LNCAP (cell line): Measurements from ENCODE around the gene EFHC1.

Experiments used
- TF ChIP-seq, protein P1 (sequence below): fragments of 450-650 bp; IDR thresholded peaks from 2 replicates; pipeline ENCODE4 v1.5.1; 2017; ENCODE audit warnings: mild to moderate bottlenecking

The EFHC1 gene

DNA sequence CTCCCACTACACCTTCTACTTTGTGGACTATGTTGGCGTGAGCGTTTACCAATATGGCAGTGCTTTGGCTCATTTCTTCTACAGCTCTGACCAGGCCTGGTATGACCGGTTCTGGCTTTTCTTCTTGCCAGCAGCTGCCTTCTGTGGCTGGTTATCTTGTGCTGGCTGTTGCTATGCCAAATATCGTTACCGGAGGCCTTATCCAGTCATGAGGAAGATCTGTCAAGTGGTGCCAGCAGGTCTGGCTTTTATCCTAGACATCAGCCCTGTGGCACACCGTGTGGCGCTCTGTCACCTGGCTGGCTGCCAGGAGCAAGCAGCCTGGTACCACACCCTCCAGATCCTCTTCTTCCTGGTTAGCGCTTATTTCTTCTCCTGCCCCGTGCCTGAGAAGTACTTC lies 16.5 kb upstream of the EFHC1 start:
- TF ChIP-seq, protein P1, sequence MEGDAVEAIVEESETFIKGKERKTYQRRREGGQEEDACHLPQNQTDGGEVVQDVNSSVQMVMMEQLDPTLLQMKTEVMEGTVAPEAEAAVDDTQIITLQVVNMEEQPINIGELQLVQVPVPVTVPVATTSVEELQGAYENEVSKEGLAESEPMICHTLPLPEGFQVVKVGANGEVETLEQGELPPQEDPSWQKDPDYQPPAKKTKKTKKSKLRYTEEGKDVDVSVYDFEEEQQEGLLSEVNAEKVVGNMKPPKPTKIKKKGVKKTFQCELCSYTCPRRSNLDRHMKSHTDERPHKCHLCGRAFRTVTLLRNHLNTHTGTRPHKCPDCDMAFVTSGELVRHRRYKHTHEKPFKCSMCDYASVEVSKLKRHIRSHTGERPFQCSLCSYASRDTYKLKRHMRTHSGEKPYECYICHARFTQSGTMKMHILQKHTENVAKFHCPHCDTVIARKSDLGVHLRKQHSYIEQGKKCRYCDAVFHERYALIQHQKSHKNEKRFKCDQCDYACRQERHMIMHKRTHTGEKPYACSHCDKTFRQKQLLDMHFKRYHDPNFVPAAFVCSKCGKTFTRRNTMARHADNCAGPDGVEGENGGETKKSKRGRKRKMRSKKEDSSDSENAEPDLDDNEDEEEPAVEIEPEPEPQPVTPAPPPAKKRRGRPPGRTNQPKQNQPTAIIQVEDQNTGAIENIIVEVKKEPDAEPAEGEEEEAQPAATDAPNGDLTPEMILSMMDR, result no peak

DNA sequence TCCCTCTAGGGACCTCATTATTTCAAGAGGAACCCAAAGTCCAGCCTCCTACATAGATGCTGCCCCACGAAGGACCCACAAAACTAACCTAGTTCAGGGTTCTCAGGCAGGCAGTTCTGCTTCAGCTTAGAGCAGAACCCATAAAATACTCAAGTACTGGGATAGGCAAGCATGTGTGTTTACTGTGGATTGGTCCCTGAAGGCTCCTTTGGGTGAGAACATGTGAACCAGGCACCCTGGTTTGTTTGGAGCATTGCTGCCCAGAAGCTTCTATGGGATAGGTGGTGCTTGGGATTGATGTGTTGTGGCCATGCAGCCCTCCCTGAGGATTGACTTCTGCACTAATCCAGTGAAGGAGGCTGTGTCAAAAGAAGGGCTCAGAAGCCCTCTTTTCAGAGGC lies 14.9 kb upstream of the EFHC1 start:
- TF ChIP-seq, protein P1, result no peak

DNA sequence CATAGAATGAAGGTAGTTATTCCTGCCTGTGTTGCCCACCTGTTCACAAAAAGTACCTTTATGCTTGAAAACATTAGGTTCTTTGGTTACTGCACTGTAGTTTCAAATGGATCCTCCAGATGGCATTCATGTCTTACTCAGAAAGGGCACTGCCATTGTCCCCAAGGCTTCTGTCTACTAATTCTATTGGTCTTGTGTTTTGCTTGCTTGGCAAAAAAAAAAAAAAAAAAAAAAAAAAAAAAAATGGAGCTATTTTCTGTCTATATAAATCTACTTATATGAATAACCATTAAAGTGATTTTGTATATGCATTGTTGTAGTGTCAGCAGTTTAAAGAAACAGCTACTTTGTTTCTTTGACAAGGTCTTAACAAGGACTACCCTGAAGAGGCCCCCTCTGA lies 12.7 kb upstream of the EFHC1 start:
- TF ChIP-seq, protein P1, result peak; percentile 57

DNA sequence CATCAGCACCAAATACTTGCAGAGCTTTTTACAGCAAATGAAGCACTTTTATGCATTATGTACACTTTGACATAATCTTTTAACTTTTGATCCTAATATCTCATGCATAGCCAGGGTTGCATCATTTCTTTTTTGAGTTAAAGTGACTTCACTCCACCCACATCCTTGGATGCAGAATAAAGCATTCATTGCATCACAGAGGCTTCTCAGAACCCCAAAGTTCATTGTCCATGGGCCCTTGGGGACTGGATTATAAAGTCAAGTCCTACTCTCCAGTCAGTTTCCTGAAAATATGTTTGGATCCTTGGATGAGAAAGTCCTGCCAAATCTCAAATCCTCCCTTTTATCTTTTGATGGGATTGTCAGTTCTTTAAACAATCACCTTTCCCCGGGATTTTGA lies 10.6 kb upstream of the EFHC1 start:
- TF ChIP-seq, protein P1, result no peak

DNA sequence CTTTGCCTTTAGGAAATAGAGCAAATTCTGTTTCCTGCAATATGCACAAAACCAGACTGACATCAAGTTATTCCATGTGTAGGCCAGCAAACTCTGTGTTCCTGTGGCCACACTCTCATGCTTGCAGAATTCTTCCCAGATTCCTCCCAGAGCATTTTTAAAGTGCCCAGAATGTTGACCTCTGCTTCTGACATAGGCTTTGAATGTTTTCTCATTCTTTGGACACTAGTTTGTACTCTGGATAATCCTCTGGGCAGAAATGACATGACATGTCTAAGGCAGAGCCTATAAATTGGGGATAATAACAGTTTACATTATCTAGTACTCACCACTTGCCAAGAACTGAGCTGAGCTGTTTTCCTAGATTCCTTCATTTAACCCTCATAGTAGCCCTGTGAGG lies 9.2 kb upstream of the EFHC1 start:
- TF ChIP-seq, protein P1, result no peak

DNA sequence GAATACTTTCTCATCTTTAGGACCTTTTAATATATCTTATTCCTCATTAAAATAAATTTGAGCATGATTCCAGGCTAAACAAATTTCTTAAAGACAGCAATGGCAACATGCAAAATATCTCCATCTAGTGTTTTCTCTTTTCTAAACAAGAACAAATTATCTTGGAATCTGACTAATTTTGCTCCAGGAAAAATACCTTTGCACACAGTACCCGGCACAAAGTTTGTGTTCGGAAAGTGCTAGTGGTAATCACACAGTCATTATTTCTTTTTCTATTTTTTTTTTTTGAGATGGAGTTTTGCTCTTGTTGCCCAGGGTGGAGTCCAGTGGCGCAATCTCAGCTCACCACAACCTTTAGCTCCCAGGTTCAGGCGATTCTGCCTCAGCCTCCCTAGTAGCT lies 8.2 kb upstream of the EFHC1 start:
- TF ChIP-seq, protein P1, result no peak

DNA sequence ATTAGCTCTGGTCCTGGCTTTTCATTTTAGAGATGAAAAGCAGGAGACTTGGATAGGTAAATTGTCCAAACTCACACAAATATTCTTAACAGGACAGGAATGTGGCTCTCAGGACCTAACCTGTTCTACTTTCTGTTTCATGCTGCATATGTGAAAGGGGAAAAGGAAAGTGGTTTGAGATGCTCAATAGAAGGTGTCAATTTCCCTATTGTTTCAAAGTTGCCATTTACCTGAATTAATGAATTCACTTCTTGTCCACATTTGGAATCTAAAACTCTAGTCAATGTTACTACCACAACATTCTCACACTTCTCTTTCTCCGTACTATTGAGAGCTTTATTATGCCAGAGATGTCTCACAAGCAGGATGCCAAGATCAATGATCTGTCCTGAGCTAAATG lies 4.8 kb upstream of the EFHC1 start:
- TF ChIP-seq, protein P1, result no peak

DNA sequence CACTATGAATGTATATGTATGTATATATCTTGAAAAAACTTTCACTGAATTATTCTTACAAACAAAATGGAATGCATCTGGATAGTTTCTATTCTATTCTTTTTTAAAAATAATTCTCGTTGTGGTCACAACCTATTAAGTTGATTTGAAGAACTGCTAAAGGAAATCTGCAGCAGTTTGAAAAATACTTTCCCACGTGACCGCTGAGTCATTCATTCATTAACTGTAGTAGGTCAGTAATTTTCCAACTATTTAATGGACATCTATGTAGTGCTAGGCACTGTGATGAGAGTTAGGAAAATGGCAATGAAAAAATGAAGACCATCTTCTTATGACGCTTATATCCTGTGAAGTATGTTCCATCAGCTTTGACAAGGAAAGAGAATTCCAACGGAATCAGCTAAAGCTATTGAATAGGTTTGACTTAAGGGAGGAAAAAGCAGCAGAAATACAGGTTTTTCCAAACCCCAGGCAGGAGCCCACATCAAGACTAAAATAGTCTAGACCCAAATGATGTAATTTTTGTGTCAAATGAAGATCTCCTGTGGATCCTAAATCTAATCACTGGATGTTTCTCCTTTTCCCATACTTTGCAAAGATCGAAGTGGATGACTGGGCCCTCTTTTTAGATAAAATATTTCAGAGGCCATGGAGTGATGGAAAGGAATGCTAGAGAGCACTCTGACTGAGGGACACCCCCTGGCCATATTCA lies 4.1 kb upstream of the EFHC1 start:
- TF ChIP-seq, protein P1, result no peak
